Activated T-helper 9 cell treated with anti-CD3 and anti-CD28 coated beads, Interleukin-2, amount 50 U/mL, for 16 hours (primary cell): ENCODE results near the gene TMEM52.
"Not testable (repeated sequence)": the region's sequence is repeated elsewhere in the genome, so short reads cannot be mapped to it uniquely, and the experiment has no call there.

ENCODE experiments used
- DNase-seq: peaks from one replicate; pipeline ENCODE4 v3.0.0-alpha.2; 2020; ENCODE audit warnings: low read depth

The TMEM52 gene

GRCh38 chr1:1893997-1894353, 25.1 kb downstream of the TMEM52 start:
- DNase-seq: no peak

GRCh38 chr1:1893291-1893985, 25.6 kb downstream of the TMEM52 start:
- no peak for DNase-seq

GRCh38 chr1:1892763-1893120, 26.3 kb downstream of the TMEM52 start:
- DNase-seq: no peak

- no peak for DNase-seq
Observed at GRCh38 chr1:1892079-1892762, 26.9 kb downstream of the TMEM52 start.

GRCh38 chr1:1891349-1892078, 27.6 kb downstream of the TMEM52 start:
- DNase-seq: peak; percentile 73

- peak; percentile 86 for DNase-seq
Observed at GRCh38 chr1:1890506-1891348, 28.4 kb downstream of the TMEM52 start, which contains the start of gene GNB1. Gene GNB1, minus strand, starts transcription at chr1:1891087. Its CDS starts 65,634 bp downstream, at chr1:1825453.

- DNase-seq: peak; percentile 35
Observed at GRCh38 chr1:1889847-1890505, 29.1 kb downstream of the TMEM52 start.

GRCh38 chr1:1889090-1889750, 29.9 kb downstream of the TMEM52 start:
- DNase-seq: no peak

- not testable (repeated sequence) for DNase-seq
Observed at GRCh38 chr1:1883890-1884289, 35.2 kb downstream of the TMEM52 start.

GRCh38 chr1:1883092-1883873, 35.8 kb downstream of the TMEM52 start:
- DNase-seq: no peak

GRCh38 chr1:1881727-1882126, 37.4 kb downstream of the TMEM52 start:
- no peak for DNase-seq

GRCh38 chr1:1880617-1881312, 38.3 kb downstream of the TMEM52 start:
- DNase-seq: no peak

GRCh38 chr1:1879942-1880341, 39.1 kb downstream of the TMEM52 start:
- DNase-seq: no peak

- no peak for DNase-seq
Observed at GRCh38 chr1:1877865-1878436, 41.1 kb downstream of the TMEM52 start.

GRCh38 chr1:1876335-1876930, 42.6 kb downstream of the TMEM52 start:
- DNase-seq: no peak

GRCh38 chr1:1875932-1876331, 43.1 kb downstream of the TMEM52 start:
- no peak for DNase-seq

- DNase-seq: no peak
Observed at GRCh38 chr1:1874901-1875300, 44.2 kb downstream of the TMEM52 start.

- DNase-seq: no peak
Observed at GRCh38 chr1:1873186-1873585, 45.9 kb downstream of the TMEM52 start.
